GM18519 (cell line): ENCODE results near the gene CACNA1D.
"Not testable (repeated sequence)": the region's sequence is repeated elsewhere in the genome, so short reads cannot be mapped to it uniquely, and the experiment has no call there.

Experiments used
- ATAC-seq: cut with Tn5 transposase; IDR thresholded peaks from one replicate; pipeline ENCODE4 v1.9.1; 2021; ENCODE audit warnings: mild to moderate bottlenecking, moderate library complexity; ENCODE audit not compliant: unreplicated experiment, low FRiP score

The CACNA1D gene

DNA sequence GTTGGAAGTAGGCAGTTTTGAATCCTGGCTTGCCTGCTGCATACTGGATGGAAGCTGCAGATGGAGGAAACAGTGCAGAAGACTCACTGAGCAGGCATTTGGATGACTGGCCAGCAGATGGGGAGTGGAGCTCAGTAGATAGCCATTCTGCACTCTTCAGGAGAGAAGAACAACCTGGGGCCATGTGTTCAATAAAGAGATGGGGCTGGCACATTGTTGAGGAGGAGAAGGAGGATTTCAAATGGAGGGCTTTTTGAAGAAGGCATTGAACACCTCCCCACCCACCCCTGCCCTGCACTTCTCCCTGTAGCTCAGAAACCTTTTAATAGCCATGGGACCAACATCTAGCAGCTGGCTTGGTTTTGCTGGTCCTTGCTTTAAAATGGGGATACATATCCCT lies 109.8 kb downstream of the CACNA1D start:
- ATAC-seq: no peak

DNA sequence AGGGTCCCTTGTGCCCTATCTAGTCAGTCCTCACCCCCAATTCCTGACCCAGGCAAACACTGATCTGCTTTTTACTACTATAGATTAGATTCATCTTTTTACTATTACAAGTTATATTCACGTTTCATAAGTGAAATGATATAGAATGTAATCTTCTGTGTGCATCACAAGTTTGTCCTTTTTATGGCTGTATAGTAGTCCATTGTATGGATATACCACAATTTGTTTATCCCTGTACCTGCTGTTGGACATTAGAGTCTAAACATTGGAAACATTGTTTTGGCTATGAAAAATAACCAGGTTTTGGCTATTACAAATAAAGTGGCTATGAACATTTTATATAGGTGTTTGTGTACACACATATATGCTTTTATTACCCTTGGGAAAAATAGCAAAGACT lies 112.4 kb downstream of the CACNA1D start:
- no peak for ATAC-seq

DNA sequence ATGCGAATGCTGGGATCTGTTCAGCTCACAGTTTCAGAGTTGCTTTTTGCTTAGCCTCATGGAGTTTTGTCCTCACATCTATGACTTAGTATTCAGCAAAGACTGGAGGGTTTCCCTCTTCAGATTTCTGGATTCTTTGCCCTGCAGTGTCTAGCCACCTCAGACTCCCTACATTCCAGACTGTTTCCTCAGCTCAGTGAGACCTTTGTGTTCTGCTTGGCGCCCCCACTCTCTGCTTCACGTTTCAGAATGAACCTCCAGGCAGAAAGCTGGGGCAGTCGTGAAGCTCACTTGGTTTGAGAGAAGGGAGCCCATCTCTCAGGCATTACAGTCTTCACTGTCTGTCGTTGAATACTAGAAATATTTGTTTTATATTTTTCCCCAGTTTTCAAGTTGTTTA lies 118.1 kb downstream of the CACNA1D start:
- no peak for ATAC-seq

DNA sequence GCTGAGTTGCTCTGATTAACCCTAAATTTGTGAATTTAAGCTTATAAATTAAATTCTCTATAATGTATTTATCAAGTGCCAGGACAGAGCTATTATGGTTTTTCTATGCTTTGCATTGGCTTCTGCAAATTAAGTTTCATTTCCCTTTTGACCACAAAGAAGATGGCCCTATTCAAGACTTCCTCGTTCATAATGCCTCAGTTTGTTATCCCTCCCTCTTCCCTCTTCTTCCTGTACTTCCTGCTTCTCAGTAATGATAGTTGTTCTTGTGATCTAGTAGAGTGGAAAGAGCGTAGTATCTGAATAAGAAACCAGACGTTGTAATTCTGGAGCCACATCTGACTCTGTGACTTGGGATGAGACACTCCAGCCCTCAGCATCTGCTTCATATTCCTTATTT lies 118.7 kb downstream of the CACNA1D start:
- no peak for ATAC-seq

DNA sequence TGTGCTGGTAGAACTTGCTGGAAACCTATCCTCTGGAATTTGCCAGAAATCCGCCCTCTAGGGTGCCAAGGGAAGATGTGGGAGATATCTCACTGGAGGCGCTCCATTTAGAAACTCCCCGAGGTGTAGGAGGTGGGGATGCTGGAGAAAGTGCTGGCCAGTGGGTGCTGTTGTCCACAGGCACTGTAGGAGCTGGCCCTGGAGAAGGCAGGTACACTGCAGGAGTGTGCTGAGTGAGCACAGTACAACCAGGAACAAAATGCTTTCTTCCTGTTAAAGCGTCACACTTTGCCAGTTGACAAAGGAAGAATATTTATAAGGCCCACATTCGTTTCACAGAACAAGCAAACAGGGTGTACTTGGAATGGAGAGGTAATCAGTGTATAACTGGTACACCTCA lies 119.9 kb downstream of the CACNA1D start:
- no peak for ATAC-seq

DNA sequence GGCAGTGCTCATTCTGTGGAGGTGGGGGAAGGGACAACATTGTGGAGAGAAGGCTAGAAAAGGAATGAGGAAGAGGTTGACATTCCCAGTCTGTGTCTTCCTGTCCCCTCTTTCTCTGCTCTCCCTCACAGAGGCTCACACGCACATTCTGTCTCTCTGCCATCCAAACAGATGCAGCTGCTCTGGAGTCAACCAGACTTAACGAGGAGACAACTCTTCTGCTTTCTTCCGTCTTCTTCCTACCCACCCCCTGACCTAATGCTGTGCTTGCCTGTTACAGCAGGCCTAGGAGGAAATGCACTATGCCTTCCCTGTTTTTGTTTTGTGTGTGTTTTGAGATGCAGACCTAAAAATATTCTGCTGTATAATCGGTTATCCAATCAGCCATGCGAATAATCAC lies 121.9 kb downstream of the CACNA1D start:
- ATAC-seq: no peak

DNA sequence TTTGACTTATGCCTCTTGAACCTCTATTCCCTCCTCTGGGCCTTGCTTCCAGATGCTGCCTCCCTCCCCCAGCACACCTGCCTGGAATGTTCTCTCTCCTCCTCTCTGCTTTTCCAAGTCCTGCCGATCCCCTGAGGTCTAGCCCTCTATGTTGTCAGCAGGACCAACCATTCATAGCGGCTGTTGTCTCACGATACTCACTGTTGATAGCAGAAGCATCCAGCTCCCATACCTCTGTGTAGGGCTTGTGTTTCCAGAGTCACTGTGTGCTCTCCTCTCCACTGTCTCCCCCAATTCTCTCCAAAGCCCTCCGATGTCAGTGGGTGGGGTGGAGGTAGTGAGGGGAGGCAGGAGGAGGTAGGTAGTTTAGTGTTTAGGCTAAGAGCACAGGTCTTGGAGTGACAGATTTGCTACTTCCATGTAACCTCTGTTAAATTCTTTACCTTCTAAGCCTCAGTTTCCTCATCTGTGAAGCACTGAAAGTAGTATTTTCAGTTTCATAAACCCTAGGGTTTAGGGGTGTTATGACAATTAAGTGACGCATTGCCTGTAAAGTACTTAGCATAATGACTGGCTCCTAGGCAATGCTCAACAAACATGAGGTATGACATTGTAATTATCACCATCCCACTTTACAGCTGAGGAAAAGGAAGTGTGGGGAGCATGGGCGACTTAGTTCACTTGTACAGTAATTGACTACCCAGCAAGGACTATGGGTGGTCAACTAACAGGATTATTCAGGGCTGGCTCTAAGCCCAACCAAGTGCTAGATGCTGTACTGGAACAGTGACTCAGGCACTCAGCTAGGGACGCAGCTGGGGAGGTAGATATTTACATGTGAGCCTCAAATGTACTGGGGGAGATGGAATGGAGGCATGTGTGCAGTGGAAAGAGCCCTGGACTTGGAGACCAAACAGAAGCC lies 122.8 kb downstream of the CACNA1D start:
- ATAC-seq: no peak

DNA sequence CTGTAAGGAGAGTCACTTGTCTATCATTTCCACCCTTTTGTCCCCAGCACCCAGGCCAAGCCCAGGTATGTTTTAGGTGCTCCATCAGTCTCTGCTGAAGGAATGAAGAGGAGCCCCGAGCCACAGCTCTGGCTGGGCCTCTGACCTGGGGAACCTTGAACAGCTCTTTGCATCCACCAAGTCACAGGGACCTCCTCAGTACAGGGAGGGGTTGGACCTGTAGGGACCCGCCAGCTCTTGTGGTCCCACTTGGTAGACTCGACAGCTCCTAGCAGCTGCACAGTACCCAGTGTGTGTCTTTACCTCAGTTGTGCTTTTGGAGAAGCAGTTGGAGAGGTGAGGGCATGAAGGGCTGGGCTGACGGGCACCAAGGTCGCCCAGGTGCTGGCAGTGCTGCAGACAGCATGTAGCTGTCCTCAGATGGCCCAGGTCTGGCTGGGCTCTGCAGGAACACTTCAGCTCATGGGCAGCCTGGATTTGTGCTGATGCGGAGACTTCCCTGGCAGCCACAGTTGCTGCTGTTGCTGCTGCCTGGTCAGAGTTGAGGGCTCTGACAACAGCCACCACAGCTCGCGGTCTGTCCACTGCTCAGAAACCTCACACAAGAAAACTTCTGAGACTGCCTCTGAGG lies 123.6 kb downstream of the CACNA1D start:
- no peak for ATAC-seq

DNA sequence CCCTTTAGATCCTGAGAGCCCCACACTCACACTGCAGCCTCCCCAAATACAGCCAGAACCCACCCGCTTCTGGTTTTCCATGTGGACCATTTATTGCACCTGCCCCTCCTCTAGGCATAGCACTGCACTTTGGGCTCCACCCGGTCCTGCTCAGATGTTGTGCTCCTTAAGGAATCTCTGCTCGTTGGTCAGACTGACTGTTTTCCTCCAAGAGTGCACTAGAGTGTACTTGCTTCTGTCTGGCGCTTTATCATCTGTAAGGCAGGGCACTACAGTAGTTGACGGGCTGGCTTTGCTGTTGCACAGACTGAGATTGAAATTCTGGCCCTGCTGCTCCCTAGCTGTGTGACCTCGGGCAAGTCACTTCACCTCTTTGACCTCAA lies 124.1 kb downstream of the CACNA1D start:
- ATAC-seq: no peak

DNA sequence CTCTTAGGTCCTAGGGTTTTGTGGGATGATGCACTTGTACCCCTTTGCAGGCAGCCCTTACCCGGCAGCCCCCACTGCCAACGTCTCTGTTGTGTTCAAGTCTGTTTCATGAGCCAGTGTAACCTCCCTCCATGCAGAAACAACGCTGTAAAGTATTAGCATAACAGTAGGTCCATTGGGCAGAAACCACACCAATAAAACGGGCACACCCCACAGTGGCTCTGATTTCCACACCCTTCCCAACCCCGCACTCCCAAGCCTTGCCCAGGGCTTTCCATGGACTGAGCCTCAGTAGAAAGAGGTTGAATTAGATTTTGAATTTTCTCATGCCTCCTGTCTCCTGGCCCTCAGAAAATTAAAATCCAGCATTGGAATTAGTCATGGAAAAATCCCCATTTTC lies 124.5 kb downstream of the CACNA1D start:
- ATAC-seq: no peak

DNA sequence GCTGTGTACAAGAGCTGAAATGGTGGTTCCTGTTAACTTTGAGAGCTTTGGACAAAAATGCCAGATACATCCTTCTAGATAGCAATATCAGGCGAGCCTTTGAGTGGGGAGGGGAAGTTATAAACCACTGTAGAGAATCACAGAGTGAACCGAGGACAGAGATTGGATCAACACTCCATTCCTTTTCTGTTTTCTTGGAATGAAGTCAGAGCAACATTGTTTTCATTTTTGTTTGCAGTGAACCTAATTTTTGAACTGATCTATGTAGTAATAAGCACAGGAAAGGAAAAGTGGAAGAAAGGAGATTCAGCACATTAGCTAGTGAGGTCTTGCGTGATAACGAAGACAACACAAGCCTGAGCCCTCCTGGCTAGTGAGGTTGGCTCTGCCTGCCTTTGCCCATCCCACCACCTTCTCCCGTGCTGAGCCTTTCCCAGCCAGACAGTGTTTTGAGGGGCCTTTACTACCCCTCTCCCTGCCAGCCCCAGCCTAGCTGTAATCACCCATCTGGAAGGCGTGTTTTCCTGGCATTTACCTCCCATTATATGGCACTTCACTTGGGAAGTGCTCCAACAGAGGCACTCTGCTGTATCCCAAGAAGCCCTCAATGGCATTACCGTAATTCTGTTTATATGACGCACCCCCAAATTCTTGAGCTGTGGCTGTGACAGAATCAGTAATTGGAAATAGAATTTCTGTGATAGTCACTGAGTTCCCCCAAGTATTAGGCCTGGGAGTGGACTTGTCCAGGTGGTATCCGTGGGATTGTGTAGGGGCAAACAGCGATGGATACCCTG lies 129.8 kb downstream of the CACNA1D start:
- ATAC-seq: no peak

DNA sequence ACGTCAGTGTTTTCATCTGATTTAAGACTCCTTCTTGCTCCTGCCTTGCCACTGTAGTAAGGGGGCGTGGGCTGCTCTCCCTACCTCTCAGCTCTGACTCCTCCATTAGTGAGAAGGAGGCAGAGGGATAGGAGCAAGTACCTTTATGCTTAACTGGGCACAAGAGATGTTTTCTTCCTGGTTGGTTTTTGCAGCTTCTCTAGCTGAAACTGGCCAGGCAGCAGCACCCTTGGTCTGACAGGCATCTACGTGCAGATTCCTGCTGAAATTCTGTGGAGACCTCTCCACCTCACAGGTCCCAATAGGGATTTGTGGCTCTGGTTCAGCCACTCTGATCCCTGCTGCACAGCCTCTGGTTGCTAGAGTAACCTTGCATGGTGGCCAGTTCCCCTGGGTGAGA lies 132.5 kb downstream of the CACNA1D start:
- ATAC-seq: no peak

DNA sequence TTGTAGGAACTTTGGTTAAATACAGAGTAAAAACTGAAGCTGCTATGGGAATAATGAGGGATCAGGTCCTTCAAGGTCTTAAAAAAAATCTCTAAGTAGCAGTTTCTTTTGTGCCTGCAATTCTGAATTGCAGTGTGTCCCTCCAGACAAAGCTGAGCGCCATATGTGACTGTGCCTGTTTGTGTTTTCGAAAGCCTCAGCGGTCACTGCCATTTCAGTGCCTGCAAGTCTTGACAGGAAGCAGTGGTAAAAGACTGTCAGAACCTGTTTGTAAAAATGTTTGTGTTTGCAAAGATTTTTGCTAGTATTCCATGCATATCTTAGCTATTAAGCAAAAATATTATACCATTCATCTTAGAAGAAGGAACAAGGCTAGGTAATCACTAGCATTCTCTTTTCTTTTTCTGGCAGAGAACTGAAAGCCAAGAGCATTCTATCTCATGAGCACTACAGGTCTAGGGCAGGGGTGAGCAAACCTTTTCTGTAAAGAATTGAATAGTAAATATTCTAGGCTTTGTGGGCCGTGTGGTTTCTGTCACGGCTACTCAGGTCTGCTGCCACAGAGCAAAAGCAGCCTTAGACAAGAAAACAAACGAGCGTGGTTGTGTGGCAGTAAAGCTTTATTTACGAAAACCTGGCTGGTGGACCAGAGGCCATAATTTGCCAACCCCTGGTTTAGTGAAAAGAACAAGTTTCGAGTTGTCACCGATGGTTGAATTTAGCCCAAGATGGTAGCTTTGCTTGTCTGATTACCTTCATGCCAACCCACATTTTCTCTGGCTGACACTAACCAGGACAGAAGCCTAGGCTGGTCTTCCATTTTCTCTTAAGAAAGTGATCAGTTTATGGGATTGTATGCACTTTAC lies 134.4 kb downstream of the CACNA1D start:
- ATAC-seq: no peak

DNA sequence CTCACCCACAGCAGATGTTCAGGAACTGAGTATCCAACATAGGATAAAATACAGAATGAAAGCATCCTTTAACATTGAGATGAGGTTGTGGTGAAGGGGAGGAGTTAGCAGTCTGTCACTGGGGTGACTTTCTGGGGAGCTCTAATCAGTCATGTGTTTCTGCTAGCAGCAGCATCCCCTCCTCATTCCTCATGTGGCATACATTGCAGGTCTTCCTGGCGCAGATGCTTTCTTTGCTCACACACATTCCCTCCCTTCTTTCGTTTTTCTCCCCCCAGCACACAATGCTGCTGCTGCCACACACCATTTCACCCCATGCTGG lies 135.0 kb downstream of the CACNA1D start:
- ATAC-seq: no peak

DNA sequence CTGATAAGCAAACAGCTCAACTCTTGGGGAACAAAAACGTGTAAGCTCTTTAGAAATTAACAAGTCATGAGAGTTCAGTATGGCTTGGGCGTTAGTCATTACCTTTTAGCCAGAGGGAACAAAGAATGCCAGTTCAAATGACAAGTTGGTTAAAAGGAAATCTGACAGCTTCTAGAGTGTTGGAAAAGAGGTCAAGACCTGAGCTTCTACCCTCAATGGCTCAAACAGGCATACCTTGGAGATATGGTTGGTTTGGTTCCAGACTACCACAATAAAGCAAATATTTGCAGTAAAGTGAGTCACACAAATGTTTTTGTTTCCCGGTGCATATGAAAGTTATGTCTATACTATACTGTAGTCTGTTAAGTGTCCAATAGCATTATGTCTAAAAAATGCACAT lies 136.1 kb downstream of the CACNA1D start:
- ATAC-seq: no peak

DNA sequence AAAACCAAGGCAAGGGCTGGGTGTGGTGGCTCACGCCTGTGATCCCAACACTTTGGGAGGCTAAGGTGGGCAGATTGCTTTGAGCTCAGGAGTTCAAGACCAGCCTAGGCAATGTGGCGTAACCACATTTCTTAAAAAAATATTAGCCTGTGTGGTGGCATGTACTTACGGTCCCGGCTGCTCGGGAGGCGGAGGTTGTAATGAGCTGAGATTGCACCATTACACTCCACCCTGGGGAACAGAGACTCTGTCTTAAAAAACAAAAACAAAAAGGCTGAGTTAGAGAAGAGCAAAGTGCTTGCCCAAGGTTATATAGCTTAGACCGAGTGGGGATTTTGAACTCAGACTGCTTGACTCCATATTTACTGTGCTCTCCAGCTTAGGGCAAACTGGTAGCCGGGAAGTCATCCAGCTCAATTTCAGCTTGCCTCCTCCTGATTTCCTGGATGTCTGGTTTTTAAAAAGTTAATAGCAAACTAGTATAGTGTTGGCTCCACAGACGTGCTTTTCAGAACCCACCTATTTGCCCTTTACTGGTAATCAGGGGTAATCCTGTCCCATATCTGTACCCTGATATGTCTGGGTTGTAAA lies 138.9 kb downstream of the CACNA1D start:
- ATAC-seq: no peak

DNA sequence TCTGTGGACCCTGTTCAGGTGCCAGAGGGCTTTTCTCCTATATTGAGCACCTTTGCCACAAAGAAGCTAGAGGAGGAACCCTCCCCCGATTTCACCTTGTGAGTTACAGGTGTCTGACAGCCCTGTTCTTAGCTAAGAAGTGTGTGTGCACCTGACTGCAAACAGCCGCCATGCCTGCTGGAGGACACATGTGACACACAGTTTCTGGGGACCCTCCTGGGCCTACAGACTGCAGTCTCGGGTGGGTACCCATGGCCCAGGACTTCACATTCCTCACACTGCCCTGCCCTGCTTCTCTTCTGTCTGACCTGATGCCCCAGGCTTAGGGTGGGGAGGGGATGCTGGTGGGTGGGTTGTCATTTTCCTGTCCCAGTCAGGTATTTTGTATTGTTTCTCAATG lies 140.6 kb downstream of the CACNA1D start:
- no peak for ATAC-seq

DNA sequence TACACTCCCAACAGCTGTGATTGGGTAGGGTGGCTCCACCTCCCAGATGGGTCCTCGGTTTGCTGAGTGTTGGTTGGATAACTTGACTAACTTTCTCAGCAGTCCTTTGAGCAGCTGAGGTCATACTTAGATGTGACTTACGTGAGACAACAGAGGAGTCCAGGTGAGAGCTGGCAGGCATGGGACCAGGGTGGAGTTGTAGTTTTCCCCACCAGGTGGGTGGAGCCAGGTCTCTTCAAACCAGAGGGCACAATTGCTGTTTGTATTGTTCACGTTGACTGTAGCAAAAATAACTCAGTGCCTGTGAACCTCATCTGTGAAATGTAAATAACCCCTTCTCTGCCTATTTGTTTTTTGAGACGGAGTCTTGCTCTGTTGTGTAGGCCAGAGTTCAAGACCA lies 144.4 kb downstream of the CACNA1D start:
- not testable (repeated sequence) for ATAC-seq

DNA sequence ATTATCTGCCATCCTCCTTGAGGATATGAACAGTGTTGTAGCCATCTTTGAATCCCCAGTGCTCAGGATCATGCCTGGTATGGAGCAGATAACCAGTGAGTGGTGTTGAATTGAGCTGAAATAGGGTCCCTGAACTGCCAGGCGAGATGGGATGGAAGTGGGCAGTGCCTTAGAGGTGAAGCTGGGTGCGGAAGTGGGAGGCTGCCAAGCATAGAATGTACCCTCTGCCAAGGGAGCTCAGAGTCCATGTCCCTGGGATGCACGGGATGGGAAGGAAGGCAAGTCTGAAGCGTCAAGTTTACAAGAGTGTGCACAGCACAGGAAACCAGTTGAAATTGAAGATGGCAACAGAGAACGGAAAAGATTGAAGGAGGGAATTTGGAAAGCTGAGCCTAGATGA lies 147.0 kb downstream of the CACNA1D start:
- ATAC-seq: no peak

DNA sequence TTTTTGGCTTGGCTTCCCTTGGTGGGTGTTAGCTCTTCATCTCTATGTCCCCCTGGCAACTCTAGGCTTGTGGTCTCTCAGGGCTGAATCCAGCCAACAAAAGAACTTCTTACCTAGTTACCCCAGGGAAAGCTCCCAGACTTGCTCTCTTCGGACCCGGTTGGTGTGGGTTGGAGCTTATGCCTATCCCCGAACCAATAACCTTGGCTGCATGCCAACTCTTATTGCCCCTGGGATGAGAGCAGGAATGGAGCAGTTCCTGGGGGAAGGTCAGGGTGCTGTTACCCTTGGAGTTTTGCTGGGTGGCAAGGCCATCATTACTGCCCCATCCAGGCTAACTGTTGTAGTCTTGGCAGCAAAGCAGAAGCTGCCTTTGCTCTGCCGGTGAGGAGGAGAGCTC lies 147.8 kb downstream of the CACNA1D start:
- ATAC-seq: no peak
